ENCODE data around the gene ZNF816. TPM values are rescaled to one million over a fixed set of nuclear protein-coding genes. Genes with fewer than 3 reads are reported as not detected.
"Not testable (repeated sequence)": the region's sequence is repeated elsewhere in the genome, so short reads cannot be mapped to it uniquely, and the experiment has no call there.

The ZNF816 gene
- total RNA-seq, 1 donor = 11.7 TPM

- peak; percentile 92 for DNase-seq (ENCODE audit: low read depth)
- no peak for TF ChIP-seq CTCF (IDR thresholded peaks at IDR 0.05; ENCODE audit: insufficient read depth, low read depth, low read length)
- no peak overlapping the region for H3K4me3 ChIP-seq (ENCODE audit: low read depth, low read length)
These were observed 27.2 kb downstream of the ZNF816 start for GRCh38 chr19:52935434-52935833.

- DNase-seq (ENCODE audit: low read depth); H3K4me3 ChIP-seq (ENCODE audit: low read depth, low read length): not testable (repeated sequence)
These were observed 38.0 kb downstream of the ZNF816 start for GRCh38 chr19:52924641-52925040.

GRCh38 chr19:52923778-52924593 lies 38.7 kb downstream of the ZNF816 start:
- DNase-seq (ENCODE audit: low read depth) = peak; percentile 78
- no peak for TF ChIP-seq CTCF (IDR thresholded peaks at IDR 0.05; ENCODE audit: insufficient read depth, low read depth, low read length)

GRCh38 chr19:52922841-52923777 lies 39.6 kb downstream of the ZNF816 start, which contains the start of gene ZNF888:
Gene ZNF888, minus strand, starts transcription at chr19:52923428. Its CDS starts 5,555 bp downstream, at chr19:52917873.
- peak; percentile 87 for DNase-seq (ENCODE audit: low read depth)
- TF ChIP-seq CTCF (IDR thresholded peaks at IDR 0.05; ENCODE audit: insufficient read depth, low read depth, low read length) = no peak
- H3K4me3 ChIP-seq (ENCODE audit: low read depth, low read length) = peak within 1 kb of the TSS; percentile 80

More at GRCh38 chr19:52923778-52924593, 38.7 kb downstream of the ZNF816 start:
- peak overlapping the region; percentile 80 for H3K4me3 ChIP-seq (ENCODE audit: low read depth, low read length)

GRCh38 chr19:52917531-52917930 lies 45.1 kb downstream of the ZNF816 start:
- no peak for DNase-seq (ENCODE audit: low read depth)
- no peak overlapping the region for H3K4me3 ChIP-seq (ENCODE audit: low read depth, low read length)
- TF ChIP-seq CTCF (IDR thresholded peaks at IDR 0.05; ENCODE audit: insufficient read depth, low read depth, low read length) = no peak

GRCh38 chr19:52910648-52911047 lies 52.0 kb downstream of the ZNF816 start:
- no peak for TF ChIP-seq CTCF (IDR thresholded peaks at IDR 0.05; ENCODE audit: insufficient read depth, low read depth, low read length)
- no peak for DNase-seq (ENCODE audit: low read depth)
- no peak overlapping the region for H3K4me3 ChIP-seq (ENCODE audit: low read depth, low read length)

- DNase-seq (ENCODE audit: low read depth); H3K4me3 ChIP-seq (ENCODE audit: low read depth, low read length): not testable (repeated sequence)
These were observed 58.5 kb downstream of the ZNF816 start for GRCh38 chr19:52904052-52904780.

All from fibroblast of villous mesenchyme (primary cell).